Embryonic facial prominence (tissue), 1 donor: ENCODE results near the gene EDEM2.
"Not testable (repeated sequence)": the region's sequence is repeated elsewhere in the genome, so short reads cannot be mapped to it uniquely, and the experiment has no call there.

Source experiments
- DNase-seq: peaks from one replicate; pipeline ENCODE4 v3.0.0-alpha.2; 2016; ENCODE audit errors: extremely low spot score

Gene EDEM2

DNA sequence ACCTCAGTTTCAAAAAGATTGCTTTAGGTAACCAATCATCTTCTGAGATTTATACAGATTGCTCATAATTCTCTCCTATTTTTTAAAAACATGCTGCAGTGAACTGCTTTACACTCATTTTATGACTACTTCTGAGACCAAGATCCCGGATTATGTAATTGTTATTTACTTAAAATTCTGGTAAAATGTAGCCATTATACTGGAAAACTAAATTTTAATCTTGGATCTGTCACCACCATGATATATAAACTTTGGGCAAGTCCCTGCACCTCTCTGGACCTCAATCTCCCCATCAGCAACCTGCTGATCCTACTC, 24.3 kb upstream of the EDEM2 start:
- DNase-seq: no peak

DNA sequence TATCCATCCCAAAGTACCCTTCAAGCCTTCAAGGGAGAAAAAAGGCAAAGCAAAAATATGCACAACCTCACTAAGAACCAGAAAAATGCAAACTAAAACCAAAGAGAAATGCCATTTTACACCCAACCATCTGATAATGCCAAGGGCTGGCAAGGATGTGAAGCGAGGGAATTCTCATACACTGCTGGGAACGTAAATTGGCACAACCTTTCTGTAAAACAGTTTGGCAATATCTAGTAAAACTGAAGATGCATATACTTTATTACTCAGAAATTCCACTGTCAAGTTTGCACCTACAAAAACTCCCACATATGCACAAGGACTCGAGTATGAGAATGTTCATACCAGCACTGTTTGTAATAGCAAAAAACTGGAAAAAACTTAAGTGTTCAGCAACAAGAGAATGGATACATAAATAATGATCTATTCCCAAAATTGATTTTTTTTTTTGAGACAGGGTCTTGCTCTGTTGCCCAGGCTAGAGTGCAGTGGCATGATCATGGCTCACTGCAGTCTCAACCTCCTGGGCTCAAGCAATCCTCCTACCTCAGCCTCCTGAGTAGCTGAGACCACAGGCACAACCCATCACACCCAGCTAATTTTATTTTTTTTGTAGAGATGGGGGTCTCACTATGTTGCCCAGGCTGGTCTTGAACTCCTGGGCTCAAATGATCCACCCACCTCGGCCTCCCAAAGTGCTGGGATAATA, 21.7 kb upstream of the EDEM2 start:
- DNase-seq: not testable (repeated sequence)

DNA sequence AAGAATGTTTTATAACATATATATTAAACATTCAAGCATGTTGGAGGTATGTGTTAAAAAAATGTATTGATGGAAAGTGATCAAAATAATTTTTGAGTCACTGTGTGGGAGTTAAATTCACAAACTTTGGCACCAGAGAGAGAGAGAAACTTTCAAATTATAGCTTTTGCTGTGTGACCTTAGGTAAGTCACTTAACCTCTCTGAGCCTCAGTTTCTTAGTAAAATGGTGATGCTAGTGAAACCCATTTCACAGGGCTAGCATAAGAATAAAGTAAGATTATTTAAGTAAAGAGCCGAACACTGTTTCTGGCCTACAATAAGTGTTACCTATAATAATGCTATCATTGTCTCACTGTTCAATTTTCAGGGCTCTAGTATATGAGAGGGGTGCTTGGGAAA, 20.7 kb upstream of the EDEM2 start:
- DNase-seq: no peak

DNA sequence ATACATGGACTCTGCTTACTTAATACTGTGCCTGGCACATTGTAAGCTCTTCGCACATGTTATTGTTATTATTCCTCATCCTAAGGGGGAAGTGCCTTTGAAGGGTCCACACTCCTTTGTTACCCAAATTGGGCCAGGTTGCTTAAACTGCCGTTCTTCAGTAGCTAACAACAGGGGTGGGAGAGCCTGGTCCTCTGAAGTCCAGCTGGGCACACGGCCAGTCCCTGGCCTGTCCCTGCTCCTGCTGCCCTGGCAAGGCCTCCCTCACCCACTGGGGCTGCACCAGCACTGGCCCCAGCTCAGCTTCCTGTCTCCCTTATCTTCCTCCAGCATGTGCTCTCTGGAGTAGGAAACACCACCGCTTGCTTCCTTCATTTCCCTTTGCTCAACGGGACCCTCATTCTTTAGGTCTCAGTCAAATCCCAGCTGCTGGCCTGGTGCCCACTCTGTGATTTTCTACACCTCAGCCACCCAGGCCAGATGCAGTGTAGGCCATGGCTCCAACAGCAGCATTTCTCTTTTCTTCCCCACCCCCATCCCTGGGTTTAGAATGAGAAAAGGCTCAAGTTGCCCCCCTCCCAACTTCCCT, 19.2 kb upstream of the EDEM2 start:
- DNase-seq: no peak

DNA sequence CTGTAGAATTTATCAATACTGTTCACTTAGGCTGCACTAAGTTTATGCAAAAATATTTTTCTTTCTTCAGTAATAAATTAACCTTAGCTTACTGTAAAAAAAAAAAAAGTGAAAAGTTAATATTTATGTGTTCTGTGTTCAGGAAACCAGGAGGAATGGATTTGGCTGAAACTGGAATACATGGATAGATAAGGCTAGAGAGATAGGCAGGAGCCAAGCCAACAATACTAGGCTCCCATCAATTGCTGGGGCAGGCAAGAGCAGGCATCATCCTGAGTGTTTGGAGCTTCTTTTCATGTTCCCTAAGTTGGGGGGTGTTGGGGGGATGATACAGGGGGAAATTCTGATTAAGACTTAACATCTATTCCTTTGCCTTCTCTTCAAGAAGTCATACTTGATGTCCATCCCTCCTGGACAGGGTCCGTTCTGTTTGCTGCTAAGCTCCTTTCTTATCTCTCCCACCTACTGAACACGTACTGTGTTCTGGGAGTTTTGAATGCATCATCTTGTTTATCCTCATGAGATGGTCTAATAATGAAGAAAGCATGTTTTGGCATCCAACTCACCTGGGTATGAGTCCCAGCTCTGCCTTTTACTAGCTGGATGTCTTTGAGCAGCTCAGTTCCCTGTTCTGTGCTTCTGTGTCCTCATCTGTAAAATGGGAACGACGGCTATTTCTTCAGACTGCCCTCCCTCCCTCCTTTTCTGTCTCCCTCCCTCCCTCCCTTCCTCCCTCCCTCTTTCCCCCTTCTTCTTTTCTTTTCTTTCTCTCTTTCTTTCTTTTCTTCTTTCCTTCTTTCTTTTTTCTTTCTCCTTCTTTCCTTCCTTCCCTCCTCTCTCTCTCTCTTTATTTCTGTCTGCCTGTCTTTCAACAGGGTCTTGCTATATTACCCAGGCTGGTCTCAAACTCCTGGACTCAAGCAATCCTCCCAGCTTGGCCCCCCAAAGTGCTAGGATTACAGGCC, 18.4 kb upstream of the EDEM2 start:
- DNase-seq: no peak

DNA sequence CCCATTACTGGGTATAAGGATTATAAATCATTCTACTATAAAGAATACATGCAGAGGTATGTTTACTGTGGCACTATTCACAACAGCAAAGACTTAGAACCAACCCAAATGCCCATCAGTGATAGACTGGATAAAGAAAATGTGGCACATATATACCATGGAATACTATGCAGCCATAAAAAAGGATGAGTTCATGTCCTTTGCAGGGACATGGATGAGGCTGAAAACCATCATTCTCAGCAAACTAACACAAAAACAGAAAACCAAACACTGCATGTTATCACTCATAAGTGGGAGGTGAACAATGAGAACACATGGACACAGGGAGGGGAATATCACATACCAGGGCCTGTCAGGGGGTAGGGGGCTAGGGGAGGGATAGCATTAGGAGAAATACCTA, 17.4 kb upstream of the EDEM2 start:
- DNase-seq: not testable (repeated sequence)

DNA sequence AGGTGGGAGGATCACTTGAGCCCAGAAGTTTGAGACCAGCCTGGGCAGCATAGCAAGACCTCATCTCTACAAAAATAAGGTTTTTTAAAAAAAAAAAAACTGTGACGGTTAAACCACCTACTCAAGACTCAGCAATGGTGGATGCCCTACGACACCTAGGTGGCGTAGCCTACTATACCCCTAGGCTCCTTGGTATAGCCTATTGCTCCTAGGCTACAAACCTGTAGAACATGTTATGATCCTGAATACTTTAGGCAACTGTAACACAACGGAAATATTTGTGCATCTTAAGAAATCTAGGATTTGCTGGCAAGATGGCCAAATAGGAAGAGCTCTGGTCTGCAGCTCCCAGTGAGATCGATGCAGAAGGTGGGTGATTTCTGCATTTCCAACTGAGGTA, 13.2 kb upstream of the EDEM2 start:
- not testable (repeated sequence) for DNase-seq

DNA sequence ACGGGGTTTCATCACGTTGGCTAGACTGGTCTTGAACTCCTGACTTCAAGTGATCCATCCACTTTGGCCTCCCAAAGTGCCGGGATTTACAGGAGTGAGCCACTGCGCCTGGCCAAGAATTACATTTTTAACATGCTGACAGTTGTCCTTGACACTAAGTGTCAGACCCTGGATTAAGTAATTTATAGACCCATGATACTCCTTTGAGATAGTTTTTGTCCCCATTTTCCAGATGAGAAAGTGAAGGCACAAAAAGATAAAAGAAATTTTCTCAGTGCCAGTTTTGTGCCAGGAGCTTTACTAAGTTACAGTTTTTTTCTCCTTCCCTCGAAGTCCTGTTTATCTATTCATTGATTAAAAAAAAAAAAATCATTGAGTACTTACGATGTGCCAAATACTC, 9.8 kb upstream of the EDEM2 start:
- no peak for DNase-seq

DNA sequence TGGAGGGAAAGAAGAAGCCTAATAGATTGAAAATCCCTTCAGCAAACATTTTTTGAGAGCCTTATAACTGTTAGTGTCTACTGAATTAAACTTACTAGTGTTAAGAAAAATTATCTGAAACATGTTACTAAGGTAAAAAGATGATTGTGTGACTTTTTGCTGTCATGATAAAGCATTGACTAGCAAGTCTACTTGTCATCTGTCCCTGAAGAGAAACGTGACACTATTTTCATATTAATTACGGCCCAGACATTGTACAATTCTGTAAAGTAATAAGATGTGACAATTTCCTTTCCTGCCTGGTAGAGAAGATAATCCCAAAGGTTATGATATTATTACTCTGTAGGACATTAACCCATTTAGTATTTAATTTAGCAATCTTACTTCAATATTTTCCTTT, 8.8 kb upstream of the EDEM2 start:
- no peak for DNase-seq

DNA sequence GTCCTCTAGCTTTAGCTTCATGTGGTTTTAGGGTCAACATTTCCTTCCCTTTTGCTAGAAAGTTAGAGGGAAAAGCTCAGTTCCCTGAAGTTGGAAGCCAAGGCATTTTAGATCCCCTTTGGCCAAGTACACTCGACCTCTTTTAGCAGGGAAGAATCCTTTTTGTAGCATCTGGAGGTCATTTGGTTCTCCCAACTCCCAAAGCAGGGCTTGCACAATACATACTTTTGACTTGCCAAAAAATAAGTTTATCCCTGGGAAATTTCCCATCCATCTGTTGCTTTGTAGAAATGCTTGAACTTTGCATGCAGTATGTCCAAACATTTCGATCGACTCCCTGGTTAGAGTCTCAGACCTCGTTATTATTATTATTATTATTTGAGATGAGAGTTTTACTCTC, 4.6 kb upstream of the EDEM2 start:
- no peak for DNase-seq

DNA sequence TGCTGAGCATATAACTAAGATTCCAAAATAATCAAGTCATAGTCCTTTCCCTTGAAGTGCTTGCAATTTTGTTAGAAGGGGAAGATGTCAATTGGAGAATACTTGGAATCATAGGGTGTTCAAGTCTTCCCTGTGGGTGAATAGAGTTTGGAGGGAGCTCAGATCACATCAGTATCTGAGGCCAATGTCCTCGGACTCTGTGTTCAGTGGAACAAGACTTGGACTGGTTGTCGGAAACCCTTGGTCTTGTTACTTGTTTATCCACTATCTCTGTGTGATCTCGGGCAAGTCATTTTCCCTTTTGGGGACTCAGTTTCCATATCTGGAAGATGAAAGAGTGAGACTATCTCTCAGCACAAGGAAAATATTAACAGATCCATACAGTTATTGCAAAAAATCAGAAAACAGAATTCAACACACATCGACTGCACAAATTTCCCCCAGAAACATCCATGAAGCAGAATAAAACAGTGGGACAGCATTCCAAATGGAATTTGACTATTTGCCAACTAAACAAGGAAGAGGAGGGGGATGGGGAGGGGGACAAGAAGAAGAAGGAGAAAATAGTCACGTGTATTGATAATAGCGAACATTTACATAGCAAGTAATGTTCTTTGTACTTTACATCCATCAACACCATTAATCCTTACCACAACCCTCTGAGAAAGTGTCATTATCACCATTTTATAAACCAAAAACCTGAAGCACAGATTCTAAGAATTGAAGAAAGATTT, 3.9 kb upstream of the EDEM2 start:
- DNase-seq: no peak

DNA sequence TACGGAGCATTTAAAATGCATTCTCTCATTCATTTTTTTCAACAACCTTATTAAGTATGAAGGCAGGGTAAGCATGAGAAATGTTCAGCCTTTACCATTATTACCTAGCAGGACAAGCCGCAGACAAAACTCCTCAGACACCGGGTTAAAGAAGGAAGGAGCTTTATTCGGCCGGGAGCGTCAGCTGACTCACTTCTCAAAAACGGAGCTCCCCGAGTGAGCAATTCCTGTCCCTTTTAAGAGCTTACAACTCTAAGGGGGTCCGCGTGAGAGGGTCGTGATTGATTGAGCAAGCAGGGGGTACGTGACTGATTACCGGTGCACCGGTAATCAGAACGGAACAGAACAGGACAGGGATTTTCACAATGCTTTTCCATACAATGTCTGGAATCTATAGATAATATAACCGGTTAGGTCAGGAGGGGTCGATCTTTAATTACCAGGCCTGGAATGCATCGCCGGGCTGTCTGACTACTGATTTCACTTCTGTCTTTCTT, 487 bp upstream of the EDEM2 start:
- not testable (repeated sequence) for DNase-seq

DNA sequence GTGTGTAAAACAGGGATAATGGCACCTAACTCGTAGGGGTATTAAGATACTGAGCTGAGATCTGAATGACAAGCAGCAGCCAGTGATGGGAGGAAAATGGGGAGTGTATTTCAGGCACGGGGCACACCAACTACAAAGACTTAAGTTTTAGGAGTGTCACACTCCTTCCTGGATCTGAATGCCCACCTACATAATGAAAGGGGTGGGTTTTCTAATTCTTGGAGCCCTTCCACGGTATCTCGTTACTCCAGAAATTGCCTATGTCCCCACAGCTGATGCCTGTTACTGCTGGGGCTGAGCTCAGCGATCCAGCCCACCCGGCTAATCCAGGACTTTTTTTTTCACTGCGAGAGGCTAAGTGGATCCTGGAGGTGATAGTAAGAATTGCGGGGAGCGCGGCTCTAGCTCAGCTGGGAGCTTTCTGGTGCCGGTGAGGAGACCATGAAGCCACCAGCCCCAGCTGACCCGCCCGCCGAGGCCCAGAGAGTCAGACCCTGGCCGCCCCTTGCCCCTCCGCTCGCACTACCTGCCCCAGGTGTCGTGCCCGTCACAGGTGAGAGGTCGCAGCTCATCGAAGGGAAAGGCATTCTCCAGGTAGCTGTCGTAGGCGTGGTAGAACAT, 727 bp downstream of the EDEM2 start:
- no peak for DNase-seq

DNA sequence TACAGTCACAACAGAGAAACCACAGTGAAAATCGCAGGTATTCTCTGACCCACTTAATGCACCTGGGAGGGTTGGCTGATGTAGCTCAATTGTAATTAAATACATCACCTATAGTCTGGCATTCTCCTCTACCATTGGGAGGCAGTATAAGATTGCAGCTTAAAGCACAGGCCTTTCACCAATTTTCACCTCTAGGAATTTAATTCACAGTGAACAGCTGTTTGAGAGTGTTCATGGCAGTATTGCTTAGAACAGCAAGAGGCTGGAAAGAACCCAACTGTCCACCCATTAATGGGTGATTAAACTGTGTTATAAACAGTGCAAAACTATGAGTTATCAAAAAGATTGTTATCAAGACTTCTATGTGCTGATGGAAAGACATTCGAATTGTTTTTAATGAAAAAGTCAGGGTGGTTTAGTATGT, 2.0 kb downstream of the EDEM2 start:
- no peak for DNase-seq

DNA sequence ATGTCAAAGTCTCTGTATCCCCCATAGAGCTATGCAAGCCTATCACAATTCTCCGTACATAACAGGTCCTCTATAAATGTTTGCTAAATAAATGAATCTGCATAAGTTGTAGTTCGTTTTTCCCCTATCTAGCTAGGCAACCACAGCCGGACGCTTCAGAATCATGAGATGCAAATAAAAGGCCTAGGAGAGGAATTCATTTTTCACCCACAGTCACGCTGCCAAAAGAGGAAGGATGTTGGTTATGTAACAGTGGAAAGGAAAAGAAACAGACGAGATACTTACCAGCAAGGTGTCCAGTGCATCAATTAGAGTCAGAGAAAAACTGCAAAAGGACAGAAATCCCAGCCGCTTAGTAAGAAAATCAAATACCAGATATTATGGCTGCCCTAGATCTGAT, 2.4 kb downstream of the EDEM2 start:
- no peak for DNase-seq

DNA sequence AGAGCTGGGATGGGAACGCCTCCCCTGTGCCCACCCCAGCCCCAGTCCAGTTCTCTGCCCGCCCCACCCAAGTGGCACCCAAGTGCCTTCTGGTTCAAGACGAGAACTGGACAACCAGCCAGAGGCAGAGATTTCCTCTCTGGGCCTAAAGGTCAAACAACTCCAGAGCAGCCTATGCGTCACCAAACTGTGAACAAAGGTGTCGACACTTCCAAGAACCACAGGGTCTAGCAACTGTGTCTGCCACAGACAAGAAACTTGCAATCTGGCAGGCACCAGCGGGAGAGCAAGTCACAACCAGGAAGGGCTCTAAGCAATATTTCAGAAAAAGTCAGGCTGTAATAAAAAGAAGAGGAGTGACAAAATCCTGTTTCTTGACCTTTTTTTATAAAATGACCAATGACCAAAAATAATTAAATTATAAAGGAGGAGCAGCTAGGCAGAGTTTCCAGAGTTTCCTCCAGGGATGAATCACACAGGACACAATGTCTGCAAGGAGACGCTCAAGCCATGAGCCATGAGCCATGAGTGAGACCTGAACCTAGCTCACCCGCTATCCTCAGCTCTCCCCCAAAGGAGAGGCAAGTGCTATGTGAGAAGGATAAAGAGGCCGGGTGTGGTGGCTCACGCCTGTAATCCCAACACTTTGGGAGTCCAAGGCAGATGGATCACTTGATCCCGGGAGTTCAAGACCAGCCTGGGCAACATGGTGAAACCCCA, 11.1 kb downstream of the EDEM2 start:
- no peak for DNase-seq

DNA sequence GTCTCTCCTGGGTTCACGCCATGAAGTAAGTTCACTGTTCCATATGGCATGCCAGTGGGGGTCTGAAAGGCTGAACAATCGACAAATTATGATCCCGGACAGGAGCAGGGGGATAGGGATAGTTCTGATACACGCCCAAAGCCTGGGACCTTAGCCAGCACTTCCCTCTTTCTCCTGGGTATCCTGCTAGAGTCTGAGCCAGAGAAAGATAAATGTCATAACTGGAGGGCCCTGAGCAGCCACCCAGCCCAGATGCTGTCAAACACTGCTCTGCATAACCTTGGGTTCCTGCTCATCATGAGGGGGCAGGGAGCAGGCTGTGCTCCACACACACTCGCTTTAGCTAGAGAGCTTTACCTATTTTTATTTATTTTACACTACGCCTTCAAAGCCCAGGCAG, 12.3 kb downstream of the EDEM2 start:
- DNase-seq: no peak

DNA sequence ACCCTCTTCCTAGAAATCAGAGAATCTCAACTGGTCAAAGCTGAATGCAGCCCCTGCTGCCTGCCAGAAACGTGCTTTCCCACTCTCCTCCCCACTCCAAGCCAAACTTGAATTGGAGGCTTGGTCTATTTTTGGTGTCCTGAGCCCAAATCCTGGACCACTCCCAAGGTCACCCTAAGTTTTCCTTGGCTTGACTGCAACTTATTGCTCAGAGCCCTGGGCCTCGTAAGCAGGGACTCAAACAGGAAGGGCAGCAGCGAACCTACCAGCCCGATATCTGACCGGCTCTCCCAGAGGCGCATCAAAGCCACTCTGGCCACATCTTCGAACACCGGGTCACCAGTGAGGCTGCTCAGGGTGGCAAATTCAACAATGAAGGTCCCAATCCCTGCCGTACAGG, 12.7 kb downstream of the EDEM2 start:
- DNase-seq: no peak

DNA sequence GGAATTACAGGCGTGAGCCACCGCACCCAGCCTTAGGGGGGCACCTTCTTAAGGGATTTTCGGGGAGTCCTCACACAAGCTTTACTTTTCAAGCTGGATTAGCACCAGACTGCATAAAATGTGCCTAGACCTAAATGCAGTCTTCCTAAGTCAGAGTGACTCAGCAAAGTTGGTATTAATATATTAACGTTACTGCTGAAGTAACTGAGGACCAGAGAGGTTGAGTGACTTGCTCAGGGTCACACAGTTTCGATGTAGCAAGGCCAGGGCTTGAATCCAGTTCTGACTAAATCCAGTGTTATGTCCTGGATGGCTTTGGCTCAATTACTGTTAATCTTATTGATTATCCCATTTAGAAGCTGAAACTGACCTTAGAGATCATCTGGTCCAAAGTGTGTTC, 13.4 kb downstream of the EDEM2 start:
- DNase-seq: no peak

DNA sequence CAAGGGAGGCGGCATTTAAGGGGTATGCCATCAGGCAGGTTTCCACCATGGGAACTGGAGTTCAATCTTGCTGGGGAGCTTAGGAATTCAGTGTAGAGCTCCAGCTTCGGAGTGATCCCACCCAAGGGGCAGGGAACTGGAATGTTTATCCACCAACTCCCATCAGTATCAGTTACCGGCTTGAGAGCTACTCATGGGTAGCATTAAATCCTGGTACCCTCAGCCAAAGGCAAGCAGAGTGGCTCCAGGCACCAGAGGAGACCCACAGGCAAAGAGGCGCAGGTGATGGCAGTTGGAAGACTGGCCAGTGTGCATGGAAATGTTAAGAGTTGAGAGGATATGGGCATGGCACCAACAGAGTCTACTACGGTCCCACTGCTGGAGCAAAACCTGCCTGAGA, 14.1 kb downstream of the EDEM2 start:
- no peak for DNase-seq

DNA sequence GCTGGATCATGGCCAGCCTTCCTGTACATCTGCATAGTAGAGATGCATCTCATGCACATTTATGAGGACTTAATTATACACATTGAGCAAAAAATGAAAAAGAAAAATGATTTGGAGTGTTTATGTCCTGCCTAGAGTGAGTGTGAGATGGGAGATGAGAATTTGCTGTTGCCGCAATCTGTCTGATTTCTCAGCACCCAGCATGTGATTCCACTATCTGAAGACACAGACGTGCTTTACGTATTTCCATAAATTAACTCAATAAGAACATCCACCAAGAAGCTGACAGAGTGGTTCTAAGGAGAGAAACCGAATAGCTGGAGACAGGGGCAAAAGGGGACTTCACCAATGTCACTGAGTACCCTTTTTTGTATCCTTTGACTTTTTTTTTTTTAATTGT, 15.2 kb downstream of the EDEM2 start:
- DNase-seq: no peak
